Measurements from ENCODE around the gene HOMEZ. TPM values are rescaled to one million over a fixed set of nuclear protein-coding genes. Genes with fewer than 3 reads are reported as not detected.
A peak's percentile ranks its signal among the peaks of the same experiment; 100 is the strongest.

Gene HOMEZ
- total and polyA plus RNA-seq, 2 of the 8 experiments (the other 6 are each of a cell fraction or from before 2014, with no cell fraction given): 9.1 to 15.9 TPM

DNA sequence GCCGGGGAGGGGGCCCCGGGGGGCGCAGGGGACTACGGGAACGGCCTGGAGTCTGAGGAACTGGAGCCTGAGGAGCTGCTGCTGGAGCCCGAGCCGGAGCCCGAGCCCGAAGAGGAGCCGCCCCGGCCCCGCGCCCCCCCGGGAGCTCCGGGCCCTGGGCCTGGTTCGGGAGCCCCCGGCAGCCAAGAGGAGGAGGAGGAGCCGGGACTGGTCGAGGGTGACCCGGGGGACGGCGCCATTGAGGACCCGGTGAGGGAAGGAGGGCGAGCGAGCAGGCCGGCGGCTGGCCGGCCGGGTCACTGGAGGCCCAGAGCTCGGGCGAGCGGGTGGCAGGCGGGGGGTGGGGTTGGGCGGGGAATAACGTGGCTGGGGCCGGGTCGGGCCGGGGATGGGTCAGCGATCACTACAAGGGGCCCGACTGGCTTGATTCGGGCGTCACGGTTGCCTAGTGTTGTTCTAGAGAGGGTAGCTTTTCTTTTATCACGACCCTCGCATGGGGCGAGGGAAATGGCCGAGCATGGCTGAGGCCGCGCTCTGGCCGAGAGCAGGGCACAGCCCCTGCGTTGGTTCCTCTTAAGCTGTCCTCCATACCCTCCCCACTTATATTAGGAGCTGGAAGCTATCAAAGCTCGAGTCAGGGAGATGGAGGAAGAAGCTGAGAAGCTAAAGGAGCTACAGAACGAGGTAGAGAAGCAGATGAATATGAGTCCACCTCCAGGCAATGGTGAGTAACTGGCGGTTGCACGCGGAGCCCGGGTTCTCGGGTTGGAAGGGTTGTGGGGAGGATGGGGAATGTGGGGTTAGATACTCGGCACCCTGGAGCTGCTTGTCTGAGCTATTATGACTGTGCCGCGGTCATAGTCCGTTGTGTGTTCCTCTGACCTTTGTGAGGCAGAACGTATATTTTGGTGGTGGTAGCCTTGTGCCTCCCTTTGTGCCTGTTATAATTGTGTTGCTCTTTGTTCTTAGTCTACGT, 35.9 kb upstream of the HOMEZ start (continued):
- TF ChIP-seq, protein P1, sequence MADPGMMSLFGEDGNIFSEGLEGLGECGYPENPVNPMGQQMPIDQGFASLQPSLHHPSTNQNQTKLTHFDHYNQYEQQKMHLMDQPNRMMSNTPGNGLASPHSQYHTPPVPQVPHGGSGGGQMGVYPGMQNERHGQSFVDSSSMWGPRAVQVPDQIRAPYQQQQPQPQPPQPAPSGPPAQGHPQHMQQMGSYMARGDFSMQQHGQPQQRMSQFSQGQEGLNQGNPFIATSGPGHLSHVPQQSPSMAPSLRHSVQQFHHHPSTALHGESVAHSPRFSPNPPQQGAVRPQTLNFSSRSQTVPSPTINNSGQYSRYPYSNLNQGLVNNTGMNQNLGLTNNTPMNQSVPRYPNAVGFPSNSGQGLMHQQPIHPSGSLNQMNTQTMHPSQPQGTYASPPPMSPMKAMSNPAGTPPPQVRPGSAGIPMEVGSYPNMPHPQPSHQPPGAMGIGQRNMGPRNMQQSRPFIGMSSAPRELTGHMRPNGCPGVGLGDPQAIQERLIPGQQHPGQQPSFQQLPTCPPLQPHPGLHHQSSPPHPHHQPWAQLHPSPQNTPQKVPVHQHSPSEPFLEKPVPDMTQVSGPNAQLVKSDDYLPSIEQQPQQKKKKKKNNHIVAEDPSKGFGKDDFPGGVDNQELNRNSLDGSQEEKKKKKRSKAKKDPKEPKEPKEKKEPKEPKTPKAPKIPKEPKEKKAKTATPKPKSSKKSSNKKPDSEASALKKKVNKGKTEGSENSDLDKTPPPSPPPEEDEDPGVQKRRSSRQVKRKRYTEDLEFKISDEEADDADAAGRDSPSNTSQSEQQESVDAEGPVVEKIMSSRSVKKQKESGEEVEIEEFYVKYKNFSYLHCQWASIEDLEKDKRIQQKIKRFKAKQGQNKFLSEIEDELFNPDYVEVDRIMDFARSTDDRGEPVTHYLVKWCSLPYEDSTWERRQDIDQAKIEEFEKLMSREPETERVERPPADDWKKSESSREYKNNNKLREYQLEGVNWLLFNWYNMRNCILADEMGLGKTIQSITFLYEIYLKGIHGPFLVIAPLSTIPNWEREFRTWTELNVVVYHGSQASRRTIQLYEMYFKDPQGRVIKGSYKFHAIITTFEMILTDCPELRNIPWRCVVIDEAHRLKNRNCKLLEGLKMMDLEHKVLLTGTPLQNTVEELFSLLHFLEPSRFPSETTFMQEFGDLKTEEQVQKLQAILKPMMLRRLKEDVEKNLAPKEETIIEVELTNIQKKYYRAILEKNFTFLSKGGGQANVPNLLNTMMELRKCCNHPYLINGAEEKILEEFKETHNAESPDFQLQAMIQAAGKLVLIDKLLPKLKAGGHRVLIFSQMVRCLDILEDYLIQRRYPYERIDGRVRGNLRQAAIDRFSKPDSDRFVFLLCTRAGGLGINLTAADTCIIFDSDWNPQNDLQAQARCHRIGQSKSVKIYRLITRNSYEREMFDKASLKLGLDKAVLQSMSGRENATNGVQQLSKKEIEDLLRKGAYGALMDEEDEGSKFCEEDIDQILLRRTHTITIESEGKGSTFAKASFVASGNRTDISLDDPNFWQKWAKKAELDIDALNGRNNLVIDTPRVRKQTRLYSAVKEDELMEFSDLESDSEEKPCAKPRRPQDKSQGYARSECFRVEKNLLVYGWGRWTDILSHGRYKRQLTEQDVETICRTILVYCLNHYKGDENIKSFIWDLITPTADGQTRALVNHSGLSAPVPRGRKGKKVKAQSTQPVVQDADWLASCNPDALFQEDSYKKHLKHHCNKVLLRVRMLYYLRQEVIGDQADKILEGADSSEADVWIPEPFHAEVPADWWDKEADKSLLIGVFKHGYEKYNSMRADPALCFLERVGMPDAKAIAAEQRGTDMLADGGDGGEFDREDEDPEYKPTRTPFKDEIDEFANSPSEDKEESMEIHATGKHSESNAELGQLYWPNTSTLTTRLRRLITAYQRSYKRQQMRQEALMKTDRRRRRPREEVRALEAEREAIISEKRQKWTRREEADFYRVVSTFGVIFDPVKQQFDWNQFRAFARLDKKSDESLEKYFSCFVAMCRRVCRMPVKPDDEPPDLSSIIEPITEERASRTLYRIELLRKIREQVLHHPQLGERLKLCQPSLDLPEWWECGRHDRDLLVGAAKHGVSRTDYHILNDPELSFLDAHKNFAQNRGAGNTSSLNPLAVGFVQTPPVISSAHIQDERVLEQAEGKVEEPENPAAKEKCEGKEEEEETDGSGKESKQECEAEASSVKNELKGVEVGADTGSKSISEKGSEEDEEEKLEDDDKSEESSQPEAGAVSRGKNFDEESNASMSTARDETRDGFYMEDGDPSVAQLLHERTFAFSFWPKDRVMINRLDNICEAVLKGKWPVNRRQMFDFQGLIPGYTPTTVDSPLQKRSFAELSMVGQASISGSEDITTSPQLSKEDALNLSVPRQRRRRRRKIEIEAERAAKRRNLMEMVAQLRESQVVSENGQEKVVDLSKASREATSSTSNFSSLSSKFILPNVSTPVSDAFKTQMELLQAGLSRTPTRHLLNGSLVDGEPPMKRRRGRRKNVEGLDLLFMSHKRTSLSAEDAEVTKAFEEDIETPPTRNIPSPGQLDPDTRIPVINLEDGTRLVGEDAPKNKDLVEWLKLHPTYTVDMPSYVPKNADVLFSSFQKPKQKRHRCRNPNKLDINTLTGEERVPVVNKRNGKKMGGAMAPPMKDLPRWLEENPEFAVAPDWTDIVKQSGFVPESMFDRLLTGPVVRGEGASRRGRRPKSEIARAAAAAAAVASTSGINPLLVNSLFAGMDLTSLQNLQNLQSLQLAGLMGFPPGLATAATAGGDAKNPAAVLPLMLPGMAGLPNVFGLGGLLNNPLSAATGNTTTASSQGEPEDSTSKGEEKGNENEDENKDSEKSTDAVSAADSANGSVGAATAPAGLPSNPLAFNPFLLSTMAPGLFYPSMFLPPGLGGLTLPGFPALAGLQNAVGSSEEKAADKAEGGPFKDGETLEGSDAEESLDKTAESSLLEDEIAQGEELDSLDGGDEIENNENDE (IDR thresholded peaks at IDR 0.05; ENCODE audit: insufficient replicate concordance, low read length): no peak
- TF ChIP-seq, protein P2, sequence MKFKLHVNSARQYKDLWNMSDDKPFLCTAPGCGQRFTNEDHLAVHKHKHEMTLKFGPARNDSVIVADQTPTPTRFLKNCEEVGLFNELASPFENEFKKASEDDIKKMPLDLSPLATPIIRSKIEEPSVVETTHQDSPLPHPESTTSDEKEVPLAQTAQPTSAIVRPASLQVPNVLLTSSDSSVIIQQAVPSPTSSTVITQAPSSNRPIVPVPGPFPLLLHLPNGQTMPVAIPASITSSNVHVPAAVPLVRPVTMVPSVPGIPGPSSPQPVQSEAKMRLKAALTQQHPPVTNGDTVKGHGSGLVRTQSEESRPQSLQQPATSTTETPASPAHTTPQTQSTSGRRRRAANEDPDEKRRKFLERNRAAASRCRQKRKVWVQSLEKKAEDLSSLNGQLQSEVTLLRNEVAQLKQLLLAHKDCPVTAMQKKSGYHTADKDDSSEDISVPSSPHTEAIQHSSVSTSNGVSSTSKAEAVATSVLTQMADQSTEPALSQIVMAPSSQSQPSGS (IDR thresholded peaks at IDR 0.05; ENCODE audit: low read length): no peak
- TF ChIP-seq POLR2AphosphoS5 (IDR thresholded peaks at IDR 0.05; ENCODE audit: low read depth, low read length) (peak; percentile 43), POLR2A (IDR thresholded peaks at IDR 0.05; ENCODE audit: control extremely low read depth in 1 of 2, low read depth in 2 of 2, low read length in 2 of 2) (peak; percentile 64 to 81), CEBPB (IDR thresholded peaks at IDR 0.05; ENCODE audit: low read depth, low read length) (no peak), GABPA (IDR thresholded peaks at IDR 0.05; ENCODE audit: borderline replicate concordance, insufficient read depth, low read length) (no peak), HDAC6 (IDR thresholded peaks at IDR 0.05; ENCODE audit: low read depth, low read length) (no peak)

All from H1 (cell line).